Suprapubic skin (tissue), 3 donors: Measurements from ENCODE around the gene CAPN13.

Source experiments
- EP300 ChIP-seq: sonication (generic); formaldehyde crosslinking; IDR thresholded peaks from one replicate; pipeline ENCODE4 v1.6.1; 2017; ENCODE audit warnings: antibody characterized with exemption
- POLR2A ChIP-seq, 2 donors: fragments of 450-650 bp; IDR thresholded peaks; one replicate each; pipeline ENCODE4 v1.6.1; 2017; ENCODE audit warnings: antibody characterized with exemption in 2 of 2, mild to moderate bottlenecking in 2 of 2, moderate library complexity in 2 of 2
- TF ChIP-seq, protein P1 (sequence below), 2 donors: fragments of 200-600 bp in 1 of 2; fragments of 450-650 bp in 1 of 2; sonication (generic) in 1 of 2; IDR thresholded peaks; one replicate each; pipeline ENCODE4 v1.5.1; 2016 to 2019; ENCODE audit warnings: antibody characterized with exemption in 2 of 2, mild to moderate bottlenecking in 1 of 2, moderate library complexity in 1 of 2

DNA sequence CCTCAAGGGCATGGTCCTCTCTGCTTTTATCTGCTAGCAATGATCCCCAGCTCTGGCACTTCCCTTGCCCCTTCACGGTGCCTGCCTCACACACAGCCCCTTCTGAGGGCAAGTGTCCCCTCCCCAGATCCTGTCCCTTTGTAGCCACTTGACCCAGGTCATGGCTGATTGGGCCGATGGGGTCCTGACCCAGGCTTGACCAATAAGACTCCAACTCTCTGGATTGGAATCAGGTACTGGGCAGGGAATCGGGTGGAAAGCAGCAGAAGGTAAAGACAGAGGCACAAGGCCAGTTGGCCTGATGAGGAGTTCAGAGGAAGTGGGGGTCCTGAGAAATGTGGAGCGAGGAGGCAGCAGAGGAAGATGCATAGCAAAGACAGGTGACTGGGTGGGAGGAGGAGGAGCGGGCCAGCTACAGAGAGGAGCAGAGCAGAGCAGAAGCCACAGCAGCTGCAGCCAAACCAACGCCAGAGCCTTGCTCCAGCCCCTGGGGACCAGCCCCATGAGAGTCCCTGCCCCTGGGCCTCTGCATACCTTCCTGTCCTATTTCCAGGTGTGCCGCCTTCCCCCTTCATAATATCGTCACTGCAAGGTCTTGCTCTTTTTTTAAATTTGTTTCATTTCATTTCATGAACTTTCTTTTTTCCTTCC, 39.1 kb downstream of the CAPN13 start:
- TF ChIP-seq, protein P1, sequence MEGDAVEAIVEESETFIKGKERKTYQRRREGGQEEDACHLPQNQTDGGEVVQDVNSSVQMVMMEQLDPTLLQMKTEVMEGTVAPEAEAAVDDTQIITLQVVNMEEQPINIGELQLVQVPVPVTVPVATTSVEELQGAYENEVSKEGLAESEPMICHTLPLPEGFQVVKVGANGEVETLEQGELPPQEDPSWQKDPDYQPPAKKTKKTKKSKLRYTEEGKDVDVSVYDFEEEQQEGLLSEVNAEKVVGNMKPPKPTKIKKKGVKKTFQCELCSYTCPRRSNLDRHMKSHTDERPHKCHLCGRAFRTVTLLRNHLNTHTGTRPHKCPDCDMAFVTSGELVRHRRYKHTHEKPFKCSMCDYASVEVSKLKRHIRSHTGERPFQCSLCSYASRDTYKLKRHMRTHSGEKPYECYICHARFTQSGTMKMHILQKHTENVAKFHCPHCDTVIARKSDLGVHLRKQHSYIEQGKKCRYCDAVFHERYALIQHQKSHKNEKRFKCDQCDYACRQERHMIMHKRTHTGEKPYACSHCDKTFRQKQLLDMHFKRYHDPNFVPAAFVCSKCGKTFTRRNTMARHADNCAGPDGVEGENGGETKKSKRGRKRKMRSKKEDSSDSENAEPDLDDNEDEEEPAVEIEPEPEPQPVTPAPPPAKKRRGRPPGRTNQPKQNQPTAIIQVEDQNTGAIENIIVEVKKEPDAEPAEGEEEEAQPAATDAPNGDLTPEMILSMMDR (IDR thresholded peaks at IDR 0.05), result no peak
- no peak for TF ChIP-seq POLR2A (IDR thresholded peaks at IDR 0.05)
- no peak for TF ChIP-seq EP300
